NCI-H69 (cell line): ENCODE results near the gene NFASC.

Experiments
- DNase-seq: peaks from one replicate; lab custom pipeline; 2025; lab: John Stamatoyannopoulos, UW

The NFASC gene

DNA sequence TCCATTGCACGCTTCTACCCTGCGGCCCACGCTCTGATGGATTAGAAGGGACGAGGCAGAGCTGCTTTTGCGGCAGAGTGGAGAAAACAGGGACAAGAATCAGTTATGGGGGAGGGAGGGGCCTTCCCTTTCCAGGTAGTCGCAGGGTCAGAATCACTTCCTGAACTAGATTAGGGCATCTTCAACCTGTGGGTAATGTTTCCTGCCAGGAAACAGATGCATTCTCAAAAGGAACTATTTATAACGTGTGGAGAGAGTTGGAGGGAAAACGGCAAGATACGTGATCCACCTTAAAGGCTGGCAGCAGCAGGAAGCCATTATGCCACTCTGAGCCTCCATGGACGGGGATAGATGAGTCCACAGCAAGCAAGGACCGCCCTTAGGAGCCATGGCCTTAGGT, 112.5 kb downstream of the NFASC start:
- DNase-seq: no peak

DNA sequence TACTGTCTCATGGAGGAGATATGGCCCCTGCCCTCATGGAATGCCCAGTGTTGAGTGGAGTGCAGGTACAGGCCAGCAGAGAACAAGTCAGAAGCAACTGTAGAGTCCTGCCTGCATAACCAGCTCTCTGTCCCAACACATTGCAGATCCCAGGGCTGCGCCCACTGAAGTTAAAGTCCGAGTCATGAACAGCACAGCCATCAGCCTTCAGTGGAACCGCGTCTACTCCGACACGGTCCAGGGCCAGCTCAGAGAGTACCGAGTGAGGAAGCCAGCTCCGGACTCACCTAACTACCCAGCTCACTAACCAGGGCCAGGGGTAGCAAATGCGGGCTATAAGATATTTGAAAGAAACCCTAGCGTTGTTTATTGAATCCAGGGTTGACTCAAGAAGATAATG, 113.2 kb downstream of the NFASC start:
- DNase-seq: no peak

- DNase-seq: no peak
Measured at GRCh38 chr1:204984499-204984898, 113.8 kb downstream of the NFASC start.

GRCh38 chr1:204986181-204986580, 115.5 kb downstream of the NFASC start:
- no peak for DNase-seq

GRCh38 chr1:204987689-204988088, 117.0 kb downstream of the NFASC start:
- DNase-seq: no peak

DNA sequence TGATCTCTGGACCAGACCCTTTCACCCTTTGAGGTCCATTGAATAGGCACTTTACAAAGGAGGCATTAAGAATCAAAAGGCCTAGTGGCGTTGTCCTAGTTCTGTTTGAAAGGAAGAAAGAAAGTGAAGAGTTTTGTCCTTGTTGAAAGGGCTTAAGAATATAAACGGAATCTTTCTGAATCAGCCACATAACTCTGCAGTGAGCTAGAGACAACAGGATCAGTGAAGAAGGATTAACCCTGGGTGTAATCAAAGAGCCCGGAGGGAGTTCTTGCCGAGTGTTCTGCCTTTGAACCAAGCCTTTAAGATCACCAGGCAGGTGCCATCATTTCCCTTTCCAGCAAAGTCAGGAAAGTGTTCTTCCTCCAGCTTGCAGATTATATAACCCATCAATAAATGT, 117.5 kb downstream of the NFASC start:
- DNase-seq: no peak

DNA sequence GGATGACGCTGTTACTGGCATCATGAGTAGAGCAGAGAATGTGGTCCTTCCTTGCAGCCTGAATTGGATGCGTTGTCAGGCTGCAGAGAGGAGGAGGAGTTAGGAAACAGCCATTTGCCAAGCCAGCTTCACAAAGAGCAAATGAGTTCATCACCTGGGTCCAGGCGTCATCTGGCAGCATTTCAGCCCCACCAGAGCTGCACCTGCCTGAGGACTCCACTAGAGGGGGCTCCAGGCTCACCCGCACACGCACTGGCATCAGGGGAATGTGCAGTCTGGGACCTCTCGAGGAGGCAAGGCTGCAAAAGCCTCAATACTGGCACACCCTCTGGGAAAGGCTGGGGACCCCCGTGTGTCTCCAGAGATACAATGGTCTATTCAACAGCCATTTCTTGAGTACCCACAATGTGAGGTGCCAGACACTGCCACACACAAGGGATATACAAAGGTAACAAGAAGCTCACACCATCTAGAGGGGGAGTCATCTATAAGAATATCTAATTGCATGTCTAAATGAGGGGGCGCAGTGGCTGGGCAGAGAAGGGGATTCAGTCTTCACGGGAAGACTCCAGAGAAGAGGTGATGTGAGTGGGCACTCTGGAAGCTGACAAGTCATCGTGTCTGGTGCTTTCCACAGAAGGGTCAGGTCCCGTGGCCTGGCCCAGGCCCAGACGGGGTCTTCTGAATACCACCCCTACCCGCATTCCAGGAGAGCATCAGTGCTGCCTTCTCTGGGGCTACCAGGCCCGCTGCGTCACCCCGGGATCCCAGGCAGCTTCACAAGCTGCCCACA, 118.8 kb downstream of the NFASC start:
- peak; percentile 86 for DNase-seq

- peak; percentile 44 for DNase-seq
Measured at GRCh38 chr1:204990059-204990664, 119.5 kb downstream of the NFASC start.

DNA sequence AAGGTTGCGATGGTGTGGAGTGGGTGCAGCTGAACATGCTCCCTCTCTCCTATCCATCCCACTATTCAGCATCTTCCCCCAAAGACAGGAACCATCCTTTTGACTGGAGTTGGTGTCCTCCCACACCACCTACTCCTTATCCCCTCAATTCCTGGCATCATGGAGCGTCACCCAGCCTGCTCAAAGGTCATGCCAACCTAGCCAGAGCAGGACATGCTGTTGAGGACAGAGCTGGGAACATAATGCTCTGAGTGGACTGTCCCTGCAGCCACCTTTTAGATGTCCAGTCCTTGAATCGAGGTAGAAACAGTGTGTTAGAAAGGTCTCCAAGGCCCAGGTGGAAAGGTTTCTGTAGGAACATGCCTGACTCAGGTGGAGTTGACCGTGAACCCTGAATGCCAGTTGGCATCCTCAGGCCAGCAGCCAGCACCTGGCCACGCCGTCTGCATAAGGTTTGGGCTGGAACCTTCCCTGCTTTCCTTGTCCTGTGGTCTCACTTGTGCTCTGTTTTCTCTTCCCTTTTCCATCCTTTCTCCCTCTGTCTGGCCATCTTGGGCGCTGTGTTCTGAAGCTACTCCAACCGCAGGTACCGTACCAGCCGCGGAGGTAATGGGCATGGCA, 120.2 kb downstream of the NFASC start:
- no peak for DNase-seq

- DNase-seq: peak; percentile 96
Measured at GRCh38 chr1:204991342-204991844, 120.7 kb downstream of the NFASC start.

DNA sequence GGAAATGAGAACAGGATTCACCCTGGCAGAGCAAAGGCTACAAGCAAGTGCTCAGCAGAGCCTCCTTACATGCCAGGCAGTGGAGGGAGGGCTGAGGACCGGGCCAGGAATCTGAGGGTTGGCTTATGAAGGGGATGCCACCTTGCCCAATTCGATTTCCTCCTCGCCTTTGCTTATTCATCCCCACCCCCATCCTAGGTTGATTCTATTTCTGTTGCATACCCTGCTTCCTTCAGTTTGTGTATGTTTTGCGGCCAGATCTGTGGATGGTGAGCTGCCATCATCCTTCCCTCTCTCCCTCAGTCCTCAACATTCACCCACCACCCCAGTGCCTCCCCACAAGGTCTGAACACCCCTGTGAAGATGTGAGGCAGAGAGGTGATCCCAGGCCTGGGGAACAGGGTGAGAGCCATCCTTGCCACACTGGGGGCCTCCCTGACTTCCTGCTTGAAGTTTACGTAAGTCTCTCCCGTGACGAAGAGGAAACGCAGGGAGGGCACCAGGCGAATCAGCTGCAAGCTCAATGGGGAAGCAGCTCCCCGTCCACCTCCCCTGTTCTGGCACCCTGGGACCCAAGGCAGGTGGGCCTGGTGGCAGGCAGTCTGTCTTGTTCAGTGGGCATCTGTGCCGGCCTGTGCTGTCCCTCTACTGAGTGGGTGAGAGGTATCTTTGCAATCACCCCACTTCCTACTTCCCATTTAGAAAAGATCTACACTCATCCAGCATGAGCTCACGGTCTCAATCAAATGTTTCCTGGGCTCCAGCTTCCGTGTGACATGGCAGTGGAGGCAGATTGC, 121.7 kb downstream of the NFASC start:
- no peak for DNase-seq

- no peak for DNase-seq
Measured at GRCh38 chr1:204992998-204993314, 122.3 kb downstream of the NFASC start.

GRCh38 chr1:204994086-204994862, 123.6 kb downstream of the NFASC start:
- DNase-seq: no peak

DNA sequence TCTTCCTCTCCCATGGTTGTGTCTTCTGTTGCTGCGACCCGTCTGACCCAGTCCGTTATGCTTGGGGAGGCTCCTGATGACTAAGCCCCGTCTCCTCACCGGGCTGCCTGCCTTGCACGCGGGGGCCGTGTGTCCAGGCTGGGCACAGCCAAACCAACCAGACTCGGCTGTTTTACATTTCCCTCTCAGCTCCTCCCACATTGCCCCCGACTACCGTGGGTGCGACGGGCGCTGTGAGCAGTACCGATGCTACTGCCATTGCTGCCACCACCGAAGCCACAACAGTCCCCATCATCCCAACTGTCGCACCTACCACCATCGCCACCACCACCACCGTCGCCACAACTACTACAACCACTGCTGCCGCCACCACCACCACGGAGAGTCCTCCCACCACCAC, 126.3 kb downstream of the NFASC start:
- no peak for DNase-seq

DNA sequence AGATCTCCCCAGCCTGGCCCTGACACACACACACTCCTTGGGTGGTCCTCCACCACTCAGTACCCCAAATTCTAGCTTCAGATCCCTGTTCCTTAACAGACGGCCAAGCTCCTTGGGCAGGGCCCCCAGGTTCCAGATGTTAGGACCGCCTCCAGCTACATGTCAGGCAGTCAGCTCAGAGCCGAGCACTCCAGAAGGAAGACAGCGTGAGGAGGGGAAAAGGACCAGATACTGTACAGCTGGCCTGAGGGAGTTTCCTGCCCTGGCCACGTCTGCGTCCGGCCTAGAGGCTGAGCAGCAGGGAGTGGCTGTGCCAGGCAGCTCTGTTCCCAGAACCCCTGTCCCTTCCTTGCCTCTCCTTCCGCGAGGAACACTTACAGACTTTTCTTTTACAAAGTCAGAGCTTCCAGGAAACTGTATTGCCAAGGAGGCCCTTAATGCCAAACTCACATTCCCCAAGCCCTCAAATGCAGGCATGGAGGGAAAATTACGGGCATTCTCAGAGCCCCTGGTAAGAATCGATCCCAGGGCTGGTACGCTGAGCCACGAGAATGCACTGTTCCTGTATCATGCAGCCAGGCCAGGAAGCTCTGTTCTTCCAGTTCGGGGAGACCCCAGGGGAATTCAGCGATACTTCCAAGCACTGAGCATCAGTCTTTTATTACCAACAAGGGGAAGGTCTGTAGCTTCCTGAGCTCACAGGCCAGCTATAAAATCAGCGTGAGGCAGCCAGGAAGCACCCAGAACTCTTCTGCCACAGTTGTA, 127.1 kb downstream of the NFASC start:
- no peak for DNase-seq

DNA sequence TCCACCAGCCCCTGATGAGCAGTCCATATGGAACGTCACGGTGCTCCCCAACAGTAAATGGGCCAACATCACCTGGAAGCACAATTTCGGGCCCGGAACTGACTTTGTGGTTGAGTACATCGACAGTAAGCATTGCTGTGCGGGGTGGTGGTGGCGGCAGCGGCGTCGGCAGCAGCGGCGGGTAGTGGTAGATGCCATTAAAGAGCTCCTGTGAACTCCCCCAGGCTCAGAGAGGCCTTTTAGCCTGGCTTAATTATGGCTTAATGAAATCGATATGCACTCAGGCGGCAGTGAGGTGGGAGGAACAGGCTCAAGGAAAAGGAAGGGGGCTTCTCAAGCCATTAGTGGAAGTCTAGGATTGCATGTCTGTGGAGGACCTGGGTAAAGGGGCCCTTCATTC, 130.5 kb downstream of the NFASC start:
- DNase-seq: no peak

DNA sequence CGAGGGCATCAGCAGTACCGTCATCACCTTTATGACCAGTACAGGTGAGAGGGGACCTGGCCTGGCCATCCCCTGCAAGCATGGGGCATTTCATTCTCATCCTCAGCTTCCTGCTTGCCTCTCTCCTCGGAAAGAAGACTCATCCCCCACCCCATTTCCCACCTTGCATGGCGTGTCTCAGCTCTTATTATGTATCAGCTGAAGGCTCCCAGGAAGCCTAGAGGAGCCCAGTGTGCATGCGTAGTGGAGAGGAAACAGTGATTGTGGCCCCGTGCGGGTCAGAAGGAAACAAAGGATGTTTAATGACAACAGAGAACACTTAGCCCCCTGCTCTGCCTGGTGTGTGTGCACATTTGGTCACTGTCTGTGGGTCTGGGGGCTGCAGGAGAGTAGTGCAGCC, 132.0 kb downstream of the NFASC start:
- DNase-seq: peak; percentile 57

GRCh38 chr1:205003358-205004131, 132.9 kb downstream of the NFASC start:
- DNase-seq: peak; percentile 97

GRCh38 chr1:205004351-205004750, 133.7 kb downstream of the NFASC start:
- DNase-seq: no peak

DNA sequence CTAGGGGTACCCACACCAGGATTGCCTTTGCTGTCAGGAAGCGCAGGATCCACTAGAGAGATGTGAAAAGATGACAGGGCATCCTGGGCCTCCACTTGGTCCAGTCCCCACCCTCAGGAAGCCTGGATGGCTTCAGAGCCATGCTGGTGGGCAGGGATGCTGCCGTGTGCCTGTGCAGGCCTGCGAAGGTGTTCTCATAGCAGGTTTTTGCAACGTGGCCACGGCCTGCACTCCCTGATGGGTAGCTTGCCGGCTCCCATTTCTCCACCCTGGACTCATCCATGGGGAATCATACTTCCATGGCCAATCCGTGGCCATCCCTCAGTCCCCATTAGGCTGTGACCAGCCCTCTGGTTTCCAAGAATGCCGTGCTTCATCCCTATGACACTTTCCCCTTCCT, 138.2 kb downstream of the NFASC start:
- DNase-seq: no peak
